Measurements from ENCODE around the gene MUC15. TPM values are rescaled to one million over a fixed set of nuclear protein-coding genes. Genes with fewer than 3 reads are reported as not detected.

Gene MUC15
- total RNA-seq, 4 donors from 2014 or later, result not detected

DNA sequence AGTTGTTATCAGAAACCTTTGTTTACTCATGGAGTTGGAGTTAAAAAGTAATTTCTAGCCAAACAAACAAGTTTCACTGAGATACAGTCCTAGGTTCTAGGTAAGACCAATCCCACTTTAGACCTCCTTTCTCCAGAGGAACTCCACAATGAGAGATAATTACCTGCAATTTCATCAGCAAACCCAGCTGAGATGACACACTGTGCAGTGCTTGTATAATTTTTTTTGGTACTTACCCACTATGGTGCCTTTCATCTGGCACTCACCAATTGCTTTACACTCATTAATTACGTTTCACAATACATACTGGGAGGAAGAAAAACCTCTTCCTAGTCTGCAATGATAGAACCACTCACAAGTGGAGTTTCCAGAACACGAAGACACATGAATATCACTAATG is 1.8 kb upstream of the MUC15 start:
- TF ChIP-seq, protein P1, sequence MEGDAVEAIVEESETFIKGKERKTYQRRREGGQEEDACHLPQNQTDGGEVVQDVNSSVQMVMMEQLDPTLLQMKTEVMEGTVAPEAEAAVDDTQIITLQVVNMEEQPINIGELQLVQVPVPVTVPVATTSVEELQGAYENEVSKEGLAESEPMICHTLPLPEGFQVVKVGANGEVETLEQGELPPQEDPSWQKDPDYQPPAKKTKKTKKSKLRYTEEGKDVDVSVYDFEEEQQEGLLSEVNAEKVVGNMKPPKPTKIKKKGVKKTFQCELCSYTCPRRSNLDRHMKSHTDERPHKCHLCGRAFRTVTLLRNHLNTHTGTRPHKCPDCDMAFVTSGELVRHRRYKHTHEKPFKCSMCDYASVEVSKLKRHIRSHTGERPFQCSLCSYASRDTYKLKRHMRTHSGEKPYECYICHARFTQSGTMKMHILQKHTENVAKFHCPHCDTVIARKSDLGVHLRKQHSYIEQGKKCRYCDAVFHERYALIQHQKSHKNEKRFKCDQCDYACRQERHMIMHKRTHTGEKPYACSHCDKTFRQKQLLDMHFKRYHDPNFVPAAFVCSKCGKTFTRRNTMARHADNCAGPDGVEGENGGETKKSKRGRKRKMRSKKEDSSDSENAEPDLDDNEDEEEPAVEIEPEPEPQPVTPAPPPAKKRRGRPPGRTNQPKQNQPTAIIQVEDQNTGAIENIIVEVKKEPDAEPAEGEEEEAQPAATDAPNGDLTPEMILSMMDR (IDR thresholded peaks at IDR 0.05), result no peak
- ATAC-seq (ENCODE audit: low FRiP score) (no peak), DNase-seq (ENCODE audit: low spot score) (no peak)

DNA sequence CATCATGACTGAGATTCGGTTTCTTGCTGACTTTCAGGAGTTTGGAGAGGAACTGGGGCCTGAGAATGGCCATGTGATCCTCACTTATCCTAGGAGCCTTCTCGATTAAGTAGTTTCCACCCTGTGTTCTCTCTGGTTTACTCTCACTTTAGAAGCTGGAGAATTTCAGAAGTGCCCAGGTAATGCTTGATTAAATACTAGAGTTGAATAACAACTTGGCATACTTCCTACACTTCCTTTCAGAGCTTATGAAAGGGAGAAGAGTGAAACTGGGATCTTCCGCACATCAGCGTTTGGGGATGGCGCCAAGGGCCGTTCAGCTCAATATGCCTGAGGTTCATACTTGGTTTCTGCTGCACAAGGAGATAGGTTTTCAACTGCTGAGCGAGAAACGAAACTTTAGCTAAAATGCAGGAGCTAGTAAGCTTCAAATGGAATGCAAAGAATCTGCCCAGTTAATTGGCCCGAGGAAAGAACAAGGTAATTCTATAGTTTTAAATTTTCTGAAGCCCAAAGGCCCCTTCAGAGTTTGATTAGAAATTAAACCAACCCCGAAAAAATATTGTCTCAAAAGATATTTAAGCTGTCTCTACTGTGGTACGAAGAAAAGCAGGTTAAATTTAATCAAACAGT is 823 bp upstream of the MUC15 start:
- ATAC-seq (ENCODE audit: low FRiP score), result no peak
- TF ChIP-seq, protein P1 (IDR thresholded peaks at IDR 0.05), result no peak
- no peak for DNase-seq (ENCODE audit: low spot score)

DNA sequence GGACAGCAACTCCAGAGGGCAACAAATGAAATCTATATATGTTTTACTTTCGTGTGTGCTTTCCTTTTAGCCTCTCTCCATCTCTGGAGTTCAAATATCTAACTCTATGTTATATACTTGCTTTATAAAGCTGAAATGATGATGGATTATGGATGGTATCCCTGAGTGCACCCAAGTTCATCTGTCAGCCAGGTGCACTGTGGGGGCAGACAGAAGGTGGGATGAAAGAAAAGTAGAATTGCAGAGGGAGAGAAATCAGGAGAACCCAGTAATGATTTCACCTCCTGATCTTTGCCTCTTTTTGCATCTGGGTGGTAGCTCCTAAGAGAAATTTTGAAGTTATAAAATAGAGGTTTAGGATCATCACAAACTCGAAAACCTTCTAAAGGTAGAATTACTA is 2.4 kb downstream of the MUC15 start:
- DNase-seq (ENCODE audit: low spot score) (no peak), ATAC-seq (ENCODE audit: low FRiP score) (no peak)
- TF ChIP-seq, protein P1 (IDR thresholded peaks at IDR 0.05), result no peak

DNA sequence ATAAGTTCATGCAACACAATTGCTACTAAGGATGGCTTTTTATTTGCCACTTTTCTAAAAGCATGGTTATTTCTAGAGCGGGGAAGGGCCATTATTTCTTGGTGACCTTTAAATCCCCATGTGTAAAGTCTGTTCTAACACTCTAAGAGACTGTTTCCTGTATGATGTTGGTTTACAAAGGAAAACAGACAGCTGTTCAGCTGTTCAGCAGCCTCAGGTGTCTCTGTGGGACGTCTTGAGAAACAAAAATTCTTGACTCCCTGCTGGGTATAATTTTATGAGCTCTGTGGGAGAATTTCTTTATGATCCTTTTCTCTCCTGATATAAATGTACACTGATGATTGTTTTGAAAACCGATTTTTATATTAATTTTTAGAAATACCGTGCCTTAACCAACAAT is 13.9 kb downstream of the MUC15 start:
- DNase-seq (ENCODE audit: low spot score) (no peak), ATAC-seq (ENCODE audit: low FRiP score) (no peak)
- TF ChIP-seq, protein P1 (IDR thresholded peaks at IDR 0.05), result no peak

DNA sequence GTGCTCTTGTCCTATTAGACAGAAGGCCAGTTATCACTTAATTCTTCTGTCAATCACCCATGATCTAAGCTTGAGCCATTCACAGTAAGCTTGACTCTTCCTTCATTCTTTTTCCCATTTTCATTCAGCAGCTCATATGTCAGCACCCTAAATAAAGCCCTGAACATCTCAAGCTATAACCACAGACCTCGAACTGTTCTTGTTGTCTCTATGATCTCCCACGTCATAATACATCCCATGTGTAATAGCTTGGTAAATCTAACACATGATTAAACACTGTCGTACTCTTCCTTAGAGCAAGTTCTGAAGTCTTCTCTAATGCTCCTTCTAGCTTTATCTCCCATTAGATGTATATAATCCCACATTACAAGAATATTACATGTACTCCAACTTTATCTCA is 14.4 kb downstream of the MUC15 start:
- DNase-seq (ENCODE audit: low spot score) (no peak), ATAC-seq (ENCODE audit: low FRiP score) (no peak)
- TF ChIP-seq, protein P1 (IDR thresholded peaks at IDR 0.05), result no peak

DNA sequence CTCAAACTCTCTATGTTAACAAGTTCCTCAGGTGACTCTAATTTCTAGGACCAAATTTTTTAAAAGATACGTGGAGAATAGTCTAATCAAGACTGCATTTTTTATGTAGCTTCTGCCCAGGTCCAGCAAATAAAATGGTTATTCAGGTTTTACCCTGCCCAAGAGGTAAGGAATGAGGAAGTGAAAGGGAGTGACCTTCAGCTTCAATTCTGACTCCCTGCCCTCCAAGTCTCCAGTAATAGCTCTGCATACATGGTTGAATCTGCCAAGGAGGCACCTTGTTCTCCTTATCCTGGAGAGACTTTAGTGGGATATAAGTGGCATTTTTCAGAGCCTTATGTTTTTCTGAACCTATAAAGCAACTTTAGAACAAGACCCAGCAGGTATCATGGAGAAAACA is 15.5 kb downstream of the MUC15 start:
- no peak for ATAC-seq (ENCODE audit: low FRiP score)
- TF ChIP-seq, protein P1 (IDR thresholded peaks at IDR 0.05), result no peak
- no peak for DNase-seq (ENCODE audit: low spot score)

DNA sequence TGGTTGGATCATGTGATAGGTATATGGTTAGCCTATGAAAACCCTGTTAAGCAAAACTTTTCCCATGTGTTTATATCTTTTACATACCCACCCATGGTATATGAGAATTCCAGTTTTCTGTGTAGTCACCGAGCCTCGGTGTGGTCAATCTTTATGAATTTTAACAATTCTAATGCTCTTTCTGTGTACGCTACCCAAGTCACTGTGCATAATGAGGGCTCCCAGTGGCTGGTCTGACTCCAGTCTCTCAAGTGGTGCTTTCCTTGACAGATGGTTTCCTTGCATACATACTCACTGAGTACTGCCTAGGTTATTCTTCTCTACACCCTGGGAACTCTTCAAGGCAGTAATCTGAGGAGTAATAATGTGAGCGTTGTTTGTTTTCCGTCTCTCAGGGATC is 17.6 kb downstream of the MUC15 start:
- no peak for ATAC-seq (ENCODE audit: low FRiP score)
- TF ChIP-seq, protein P1 (IDR thresholded peaks at IDR 0.05), result no peak
- DNase-seq (ENCODE audit: low spot score), result no peak

Data from omental fat pad (tissue), 4 donors.